AG09319 (cell line): ENCODE measurements around the gene LRP5.
"Not testable (repeated sequence)": the region's sequence is repeated elsewhere in the genome, so short reads cannot be mapped to it uniquely, and the experiment has no call there.

Experiments
- DNase-seq: peaks from one replicate; pipeline ENCODE4 v3.0.0-alpha.2; 2010; ENCODE audit warnings: low read depth; ENCODE audit errors: extremely low read depth
- TF ChIP-seq, protein P1 (sequence below): IDR thresholded peaks from 2 replicates; pipeline ENCODE4 v1.5.1; 2011; ENCODE audit warnings: low read depth, mild to moderate bottlenecking, inconsistent platforms, low read length, moderate library complexity

The LRP5 gene

DNA sequence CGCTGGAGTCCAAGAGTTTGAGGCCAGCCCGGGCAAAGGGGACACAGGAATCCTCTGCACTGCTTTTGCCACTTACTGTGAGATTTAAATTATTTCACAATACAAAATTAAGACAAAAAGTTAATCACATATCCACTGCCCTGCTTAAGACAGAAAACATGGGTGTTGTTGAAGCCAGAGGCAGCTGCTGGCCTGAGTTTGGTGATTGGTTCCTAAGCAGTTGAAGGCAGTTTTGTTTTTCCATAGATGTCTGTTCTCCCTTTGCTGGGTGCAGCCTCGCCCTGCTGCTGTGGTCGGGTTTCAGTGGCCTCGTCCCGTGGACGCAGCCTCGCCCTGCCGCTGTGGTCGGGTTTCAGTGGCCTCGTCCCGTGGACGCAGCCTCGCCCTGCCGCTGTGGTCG lies 77.9 kb downstream of the LRP5 start:
- no peak for DNase-seq
- TF ChIP-seq, protein P1, sequence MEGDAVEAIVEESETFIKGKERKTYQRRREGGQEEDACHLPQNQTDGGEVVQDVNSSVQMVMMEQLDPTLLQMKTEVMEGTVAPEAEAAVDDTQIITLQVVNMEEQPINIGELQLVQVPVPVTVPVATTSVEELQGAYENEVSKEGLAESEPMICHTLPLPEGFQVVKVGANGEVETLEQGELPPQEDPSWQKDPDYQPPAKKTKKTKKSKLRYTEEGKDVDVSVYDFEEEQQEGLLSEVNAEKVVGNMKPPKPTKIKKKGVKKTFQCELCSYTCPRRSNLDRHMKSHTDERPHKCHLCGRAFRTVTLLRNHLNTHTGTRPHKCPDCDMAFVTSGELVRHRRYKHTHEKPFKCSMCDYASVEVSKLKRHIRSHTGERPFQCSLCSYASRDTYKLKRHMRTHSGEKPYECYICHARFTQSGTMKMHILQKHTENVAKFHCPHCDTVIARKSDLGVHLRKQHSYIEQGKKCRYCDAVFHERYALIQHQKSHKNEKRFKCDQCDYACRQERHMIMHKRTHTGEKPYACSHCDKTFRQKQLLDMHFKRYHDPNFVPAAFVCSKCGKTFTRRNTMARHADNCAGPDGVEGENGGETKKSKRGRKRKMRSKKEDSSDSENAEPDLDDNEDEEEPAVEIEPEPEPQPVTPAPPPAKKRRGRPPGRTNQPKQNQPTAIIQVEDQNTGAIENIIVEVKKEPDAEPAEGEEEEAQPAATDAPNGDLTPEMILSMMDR = no peak

DNA sequence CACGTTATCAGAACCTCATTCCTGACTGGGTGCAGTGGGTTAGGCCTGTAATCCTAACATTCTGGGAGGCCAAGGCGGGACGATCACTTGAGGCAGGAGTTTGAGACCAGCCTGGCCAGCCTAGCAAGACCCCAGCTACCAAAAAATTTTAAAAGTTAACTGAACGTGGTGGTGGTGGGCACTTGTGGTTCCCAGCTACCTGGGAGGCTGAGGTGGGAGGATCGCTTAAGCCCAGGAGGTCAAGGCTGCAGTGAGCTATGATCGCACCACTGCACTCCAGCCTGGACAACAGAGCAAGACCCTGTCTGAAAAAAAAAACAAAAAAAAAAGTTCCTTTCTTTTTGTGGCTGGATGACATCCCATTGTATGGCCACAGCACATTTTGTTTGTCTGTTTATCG lies 80.4 kb downstream of the LRP5 start:
- TF ChIP-seq, protein P1 = no peak
- DNase-seq = no peak

DNA sequence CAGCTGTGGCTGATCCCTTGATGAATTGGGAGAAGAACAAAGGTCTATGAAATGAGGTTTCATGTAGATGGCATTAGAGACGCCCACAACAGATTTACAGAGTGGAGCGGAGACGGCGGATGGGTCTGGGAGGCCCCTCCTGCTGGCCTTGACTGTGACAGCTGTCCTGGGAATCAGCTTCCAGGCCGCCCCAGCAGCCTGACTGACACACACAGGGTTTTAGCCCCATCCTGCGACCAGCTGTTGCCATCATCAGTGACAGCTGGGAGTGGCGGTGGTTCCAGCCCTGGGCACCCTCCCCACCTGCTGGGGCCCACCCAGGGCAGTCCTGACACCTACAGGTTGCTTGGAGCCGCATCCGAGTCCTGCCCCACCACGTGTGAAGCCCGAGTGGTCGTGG lies 84.1 kb downstream of the LRP5 start:
- DNase-seq = no peak
- TF ChIP-seq, protein P1 = no peak

- TF ChIP-seq, protein P1 = no peak
- no peak for DNase-seq
These were observed 84.9 kb downstream of the LRP5 start for GRCh38 chr11:68397256-68397655.

- TF ChIP-seq, protein P1 = no peak
- DNase-seq = no peak
These were observed 86.8 kb downstream of the LRP5 start for GRCh38 chr11:68398995-68399851.

GRCh38 chr11:68399916-68400315 lies 87.5 kb downstream of the LRP5 start:
- DNase-seq = no peak
- TF ChIP-seq, protein P1 = no peak

- DNase-seq = not testable (repeated sequence)
These were observed 88.2 kb downstream of the LRP5 start for GRCh38 chr11:68400584-68400983.

DNA sequence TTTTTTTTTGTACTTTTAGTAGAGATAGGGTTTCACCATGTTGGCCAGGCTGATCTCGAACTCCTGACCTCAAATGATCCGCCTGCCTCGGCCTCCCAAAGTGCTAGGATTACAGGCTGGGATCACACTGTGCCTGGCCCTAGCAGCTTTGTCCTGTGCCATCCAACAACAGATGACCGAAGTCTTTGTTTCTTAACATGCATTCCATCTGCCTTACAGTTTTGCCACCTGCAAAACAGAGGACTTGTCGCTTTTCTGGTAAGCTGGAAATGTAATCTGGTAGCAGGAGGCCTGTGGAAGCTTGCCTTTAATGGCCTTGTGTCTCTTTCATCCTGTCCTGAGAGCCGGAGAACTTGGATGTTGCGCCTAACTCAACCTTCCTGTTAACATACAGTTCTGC lies 89.5 kb downstream of the LRP5 start:
- TF ChIP-seq, protein P1 = no peak
- DNase-seq = no peak
